Left colon (tissue), 2 donors: ENCODE results near the gene RXRB. TPM values are rescaled to one million over a fixed set of nuclear protein-coding genes. Genes with fewer than 3 reads are reported as not detected.
A peak's percentile ranks its signal among the peaks of the same experiment; 100 is the strongest.
"Not testable (repeated sequence)": the region's sequence is repeated elsewhere in the genome, so short reads cannot be mapped to it uniquely, and the experiment has no call there.

ENCODE experiments used
- ATAC-seq: fragments of 200-7000 bp; cut with Tn5 transposase; one replicate; pipeline ENCODE4 v1.9.1; 2020; ENCODE audit warnings: mild to moderate bottlenecking, moderate library complexity
- DNase-seq, 2 donors: peaks; one replicate each; pipeline ENCODE4 v3.0.0-alpha.2; 2020
- intact Hi-C, 2 donors: fragments of 100-400 bp; cut with DNase I in 1 of 2; cut with micrococcal nuclease in 1 of 2; formaldehyde crosslinking; loops; one replicate each; pipeline versions ENCODE4 v1.11.2 to v1.14.0; 2022; cut with DNase I, micrococcal nuclease
- microRNA-seq, 2 donors: library from miRNA; unstranded; fragments of <30 nt; microRNA quantifications; one replicate each; pipeline versions ENCODE4 v1.1.0 to v1.2.0, GENCODE V29; 2020
- total RNA-seq, 2 donors: library from RNA; stranded (reverse); fragmentation: NEBNext Ultra II Directional; extraction: Animal tissue kit (Norgen Biotek cat#: 25700); gene quantifications; one replicate each; pipeline ENCODE4 v1.2.1, GENCODE V29; 2021
- donor health status: DM: no; HTN: no; CAD: no.
- donor health status: DM: yes; HTN: yes; CAD: no.

Gene RXRB
- total RNA-seq, 2 donors from 2014 or later: 34.4 to 37.0 TPM

GRCh38 chr6:33150560-33150959 is 49.9 kb downstream of the RXRB start:
- ATAC-seq, intact Hi-C loops, DNase-seq: not testable (repeated sequence)

DNA sequence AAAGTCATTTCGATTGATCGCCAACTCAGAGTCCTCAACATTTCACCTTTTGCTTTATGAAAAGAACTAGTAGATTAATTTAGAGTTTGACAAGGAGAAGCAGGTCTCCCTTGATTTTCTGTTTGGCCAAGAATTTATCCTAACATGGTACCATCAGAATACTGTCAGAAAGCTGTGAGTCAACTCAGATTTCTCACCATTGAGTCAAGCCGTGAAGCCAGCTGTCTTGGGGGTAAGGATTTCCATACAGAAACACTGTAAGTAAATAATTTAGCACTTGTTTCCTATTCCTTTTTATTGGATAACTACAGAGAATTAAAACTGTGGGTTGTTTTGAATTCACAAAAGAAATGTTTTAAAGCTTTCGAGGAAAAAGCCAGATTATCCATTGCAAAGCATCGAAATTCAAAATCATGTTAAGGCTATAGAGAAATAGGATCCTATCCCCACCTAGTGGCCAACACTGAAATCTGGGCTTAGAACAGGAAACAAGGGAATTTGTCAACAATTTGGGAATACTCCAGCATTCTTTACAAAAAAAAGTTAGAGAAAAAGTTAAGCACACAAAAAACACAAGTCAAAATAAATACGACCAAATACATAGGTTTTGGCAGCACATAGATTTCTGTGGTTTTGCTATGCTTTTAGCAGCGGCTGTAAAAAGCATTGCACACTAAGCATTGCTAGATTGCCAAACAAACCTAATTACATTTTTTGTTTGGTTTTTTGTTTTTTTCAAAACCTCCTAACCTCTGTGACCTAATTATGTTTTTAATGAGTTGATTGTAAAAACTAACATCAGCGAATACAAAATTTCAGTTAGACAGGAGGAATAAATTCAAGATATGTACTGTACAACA is 52.4 kb downstream of the RXRB start:
- intact Hi-C loops: no loop called here

GRCh38 chr6:33144373-33144772 is 56.1 kb downstream of the RXRB start:
- intact Hi-C loops: no loop called here
- ATAC-seq: peak; percentile 88

More for the DNA sequence above, 52.4 kb downstream of the RXRB start:
- DNase-seq (no peak), ATAC-seq (peak; percentile 52)

More at GRCh38 chr6:33144373-33144772, 56.1 kb downstream of the RXRB start:
- DNase-seq: peak in 1 of 2 donors; percentile 15

Small RNAs within 50 kb of the gene (microRNA-seq; reads per million reads assigned to microRNA genes)
- gene MIR219A1: 1.6 to 6.8 reads per million in 2 donors

Other genes starting within 250 kb of the RXRB start
- 10 to 100 TPM; 11.8 to 22.1 TPM for gene HLA-DMA, start 247.6 kb downstream of the RXRB start, total RNA-seq
- gene BRD2, start 232.1 kb downstream of the RXRB start, total RNA-seq: 100 to 1,000 TPM; 128 TPM
- 1 to 10 TPM in 1 of 2 donors, under 1 TPM in 1; 0.92 to 4.7 TPM for gene HLA-DOA, start 191.1 kb downstream of the RXRB start, total RNA-seq
- gene HLA-DPA1, start 127.0 kb downstream of the RXRB start, total RNA-seq: 100 to 1,000 TPM in 1 of 2 donors, 10 to 100 TPM in 1; 14.8 to 103 TPM
- gene HLA-DPB1, start 124.7 kb downstream of the RXRB start, total RNA-seq: 10 to 100 TPM; 15.1 to 65.5 TPM
- gene COL11A2, start 8.2 kb downstream of the RXRB start, total RNA-seq: under 1 TPM; 0.45 to 0.55 TPM
- 100 to 1,000 TPM; 128 to 203 TPM for gene SLC39A7, start 202 bp upstream of the RXRB start, total RNA-seq
- gene HSD17B8, start 4.0 kb upstream of the RXRB start, total RNA-seq: 10 to 100 TPM; 22.4 to 23.7 TPM
- 10 to 100 TPM; 27.4 to 29.7 TPM for gene RING1, start 7.8 kb upstream of the RXRB start, total RNA-seq
- gene VPS52, start 71.2 kb upstream of the RXRB start, total RNA-seq: 10 to 100 TPM; 60.2 to 68.4 TPM
- gene RPS18, start 71.4 kb upstream of the RXRB start, total RNA-seq: 1,000 to 10,000 TPM; 1,882 to 2,045 TPM
- 10 to 100 TPM; 34.8 to 40.3 TPM for gene B3GALT4, start 76.5 kb upstream of the RXRB start, total RNA-seq
- 10 to 100 TPM; 27.7 to 29.3 TPM for gene WDR46, start 88.6 kb upstream of the RXRB start, total RNA-seq
- gene PFDN6, start 88.9 kb upstream of the RXRB start, total RNA-seq: 10 to 100 TPM; 36.8 to 45.7 TPM
- gene RGL2, start 98.3 kb upstream of the RXRB start, total RNA-seq: 10 to 100 TPM; 21.5 to 35.0 TPM
- 100 to 1,000 TPM; 229 to 283 TPM for gene TAPBP, start 113.4 kb upstream of the RXRB start, total RNA-seq
- 10 to 100 TPM; 19.9 to 21.3 TPM for gene ZBTB22, start 117.1 kb upstream of the RXRB start, total RNA-seq
- 10 to 100 TPM; 33.5 to 35.3 TPM for gene DAXX, start 122.3 kb upstream of the RXRB start, total RNA-seq
- gene KIFC1, start 191.2 kb upstream of the RXRB start, total RNA-seq: 10 to 100 TPM in 1 of 2 donors, 1 to 10 TPM in 1; 4.1 to 14.7 TPM
- 10 to 100 TPM; 28.3 to 41.2 TPM for gene PHF1, start 210.3 kb upstream of the RXRB start, total RNA-seq
- gene CUTA, start 217.4 kb upstream of the RXRB start, total RNA-seq: 100 to 1,000 TPM; 162 to 169 TPM
- 1 to 10 TPM; 6.8 to 9.1 TPM for gene SYNGAP1, start 219.4 kb upstream of the RXRB start, total RNA-seq